Pulmonary artery endothelial cell (primary cell): ENCODE data around the gene OBP2B. TPM values are rescaled to one million over a fixed set of nuclear protein-coding genes. Genes with fewer than 3 reads are reported as not detected.
"Not testable (repeated sequence)": the region's sequence is repeated elsewhere in the genome, so short reads cannot be mapped to it uniquely, and the experiment has no call there.

ENCODE experiments used
- DNase-seq: peaks from one replicate; pipeline ENCODE4 v3.0.0-alpha.2; 2011; ENCODE audit warnings: low read depth, low spot score
- total RNA-seq: library from RNA; depleted of rRNA; stranded (reverse); fragments of >200 nt; gene quantifications from 2 replicates; pipeline ENCODE4 v1.2.3, GENCODE V29; 2014

OBP2B gene
- total RNA-seq, 1 donor from 2014 or later: not detected

DNA sequence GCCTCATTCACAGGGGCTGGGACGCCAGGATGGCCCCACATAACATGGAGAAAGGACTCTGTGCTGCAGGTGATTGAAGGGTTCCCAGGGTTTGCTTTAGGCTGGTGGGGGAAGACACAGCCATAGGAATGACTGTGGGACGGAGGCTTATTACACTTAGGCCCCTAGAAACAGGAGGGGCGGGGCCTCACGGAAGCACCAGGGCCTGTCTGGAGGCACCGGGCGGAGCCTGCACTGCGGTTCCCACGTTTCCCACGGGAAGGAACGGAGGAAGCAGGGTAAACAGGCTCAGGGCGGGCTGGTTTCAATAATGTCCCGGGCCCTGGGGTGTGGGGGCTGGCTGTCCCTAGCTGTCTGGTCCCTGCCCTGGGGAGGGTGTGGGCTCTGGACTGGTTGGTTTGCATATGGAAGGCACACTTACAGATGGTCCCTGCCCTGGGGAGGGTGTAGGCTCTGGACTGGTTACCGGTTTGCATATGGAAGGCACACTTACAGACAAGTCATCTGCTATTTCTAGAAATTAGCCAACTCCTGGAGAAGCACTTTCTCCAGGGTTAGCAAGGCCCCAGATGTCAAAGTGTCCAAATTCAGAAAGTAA is 14.2 kb upstream of the OBP2B start:
- not testable (repeated sequence) for DNase-seq

GRCh38 chr9:133221994-133222393 is 12.9 kb upstream of the OBP2B start:
- not testable (repeated sequence) for DNase-seq

DNA sequence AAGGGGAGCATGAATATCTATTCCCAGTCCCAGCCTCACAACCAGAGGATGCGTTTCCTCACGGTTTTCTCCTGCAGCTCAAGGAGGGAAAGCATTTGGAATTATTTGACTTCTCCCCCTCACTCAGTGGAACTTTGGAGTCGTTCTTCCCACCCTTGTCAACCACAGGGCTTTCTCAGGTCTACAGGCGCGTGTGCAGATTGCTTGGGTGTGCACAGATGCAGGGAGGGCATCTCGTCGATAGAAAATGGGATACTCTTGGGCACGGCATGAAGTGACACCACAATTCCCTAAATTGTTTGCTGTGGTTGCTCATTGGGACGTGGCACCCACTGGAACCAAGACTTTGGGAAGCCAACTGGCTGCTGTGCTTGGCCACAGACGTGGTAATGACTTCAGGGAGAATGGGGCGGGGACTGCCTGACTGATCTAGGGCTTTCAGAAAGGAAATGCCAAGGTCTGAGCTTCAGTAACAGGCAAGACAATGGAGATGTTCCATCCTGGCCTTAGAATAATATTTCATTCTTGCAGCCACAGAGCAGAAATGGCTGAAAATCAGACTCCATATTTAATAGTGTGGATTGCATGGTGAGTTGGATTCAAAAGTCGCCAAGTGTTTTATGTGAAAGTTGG is 12.2 kb upstream of the OBP2B start:
- DNase-seq: no peak

GRCh38 chr9:133218049-133218975 is 9.3 kb upstream of the OBP2B start:
- DNase-seq: not testable (repeated sequence)

DNA sequence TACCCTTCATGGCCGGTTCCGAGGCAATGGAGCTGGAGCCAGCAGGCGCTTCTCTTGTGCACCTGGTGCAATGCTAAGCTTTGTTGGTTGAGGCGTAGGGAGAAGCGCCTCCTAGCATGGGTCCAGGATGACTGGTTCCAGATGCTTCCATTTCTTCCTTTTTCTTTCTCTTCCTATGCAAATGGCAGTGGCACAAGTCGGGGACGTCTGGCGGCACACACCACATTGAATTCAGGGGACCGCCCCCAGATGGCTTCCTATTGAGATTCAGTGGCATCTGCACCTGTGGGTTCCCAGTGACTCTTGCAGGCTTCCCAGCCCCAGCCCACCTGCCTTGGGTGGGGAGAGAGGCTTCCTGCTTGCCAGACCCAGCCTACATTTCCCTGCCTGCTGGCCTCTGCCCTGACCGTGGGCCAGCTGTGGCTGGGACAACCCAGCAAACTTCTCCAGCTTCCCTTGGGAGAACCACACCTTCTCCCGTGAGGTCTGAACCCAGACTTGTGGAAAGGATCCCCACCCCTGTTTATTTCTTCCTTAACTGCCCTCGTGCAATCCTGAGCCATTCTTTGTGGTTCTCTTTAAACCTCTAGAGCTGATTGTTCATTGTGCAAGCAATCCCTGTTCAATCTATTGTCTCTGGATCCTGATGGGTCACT is 8.4 kb upstream of the OBP2B start:
- DNase-seq: not testable (repeated sequence)

GRCh38 chr9:133214276-133214675 is 5.2 kb upstream of the OBP2B start:
- not testable (repeated sequence) for DNase-seq

GRCh38 chr9:133210609-133211008 is 1.6 kb upstream of the OBP2B start:
- no peak for DNase-seq

DNA sequence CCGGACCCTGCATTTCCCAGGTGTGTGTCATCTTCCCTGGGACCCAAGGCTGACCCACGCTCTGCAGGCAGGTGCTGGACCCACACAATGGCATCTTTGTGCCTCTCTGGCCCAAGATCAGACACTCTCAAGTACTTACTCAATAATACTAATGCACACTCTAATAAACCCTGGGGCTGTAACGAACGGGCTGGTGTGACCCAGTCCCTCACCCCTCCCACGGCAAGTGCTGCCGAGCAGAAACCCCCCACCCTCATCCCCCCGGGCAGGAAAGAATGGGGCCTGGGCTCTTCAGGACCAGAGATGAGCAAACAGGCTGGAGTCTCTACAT is 1.1 kb upstream of the OBP2B start:
- no peak for DNase-seq

GRCh38 chr9:133209327-133210201 is 514 bp upstream of the OBP2B start:
- not testable (repeated sequence) for DNase-seq

DNA sequence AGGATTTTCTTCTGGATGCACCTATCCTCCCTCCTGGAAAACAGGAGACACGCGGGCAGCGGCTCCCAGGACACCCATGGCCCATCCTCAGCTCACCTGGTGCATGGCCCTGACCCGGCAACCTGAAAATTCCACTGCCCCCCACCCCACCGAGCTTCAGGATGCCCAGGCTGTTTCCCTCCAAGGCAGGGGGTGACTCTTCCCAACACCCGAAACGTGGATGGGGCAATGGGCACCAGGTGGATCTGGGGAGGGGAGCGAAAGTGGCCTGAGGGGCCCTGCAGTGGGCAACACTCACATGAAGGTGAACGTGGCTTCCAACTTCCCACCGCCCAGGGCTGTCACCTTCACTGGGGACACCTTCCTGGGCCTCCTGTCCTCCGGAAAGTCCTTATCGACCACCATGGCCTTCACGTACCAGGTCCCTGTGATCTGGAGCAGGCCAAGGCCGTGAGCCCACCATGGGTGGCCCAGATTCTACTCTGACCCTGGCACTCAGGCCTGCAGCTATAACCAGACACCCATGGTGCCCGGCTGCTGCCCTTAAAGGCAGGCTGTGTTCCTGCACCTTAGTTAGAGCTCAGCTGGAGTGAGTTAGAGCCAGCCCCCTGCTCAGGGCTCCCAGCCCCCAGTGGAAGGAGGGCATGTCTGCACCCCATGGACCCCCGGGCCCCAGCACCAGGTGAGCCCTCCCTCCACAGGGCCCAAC is 725 bp downstream of the OBP2B start:
- DNase-seq: not testable (repeated sequence)

DNA sequence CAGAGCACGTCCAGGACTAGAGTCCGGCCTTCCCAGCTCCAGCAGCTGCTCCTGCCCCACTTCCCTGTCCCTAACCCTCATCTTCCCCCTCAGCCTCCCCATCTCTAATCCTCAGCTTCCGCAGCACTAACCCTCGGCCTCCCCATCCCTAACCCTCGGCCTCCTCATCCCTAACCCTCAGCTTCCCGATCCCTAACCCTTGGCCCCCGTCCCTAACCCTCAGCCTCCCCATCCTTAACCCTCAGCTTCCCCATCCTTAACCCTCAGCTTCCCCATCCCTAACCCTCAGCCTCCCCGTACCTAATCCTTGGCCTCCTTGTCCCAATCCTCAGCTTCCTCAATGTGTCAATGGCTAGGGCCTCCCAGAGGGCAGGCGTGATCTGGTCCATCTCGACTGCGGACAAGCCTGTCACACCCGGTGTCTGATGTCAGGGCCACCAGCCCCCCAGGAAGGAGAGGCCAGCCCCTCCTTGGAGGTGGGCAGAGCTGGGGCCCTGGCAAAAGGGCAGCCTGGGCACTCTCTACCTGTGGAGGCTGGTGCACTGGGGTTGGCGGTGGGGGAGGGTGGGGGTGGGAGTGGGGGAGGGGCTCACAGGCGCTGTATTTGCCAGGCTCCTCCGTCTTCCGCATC is 1.4 kb downstream of the OBP2B start:
- no peak for DNase-seq

GRCh38 chr9:133207021-133207531 is 2.0 kb downstream of the OBP2B start:
- DNase-seq: no peak

DNA sequence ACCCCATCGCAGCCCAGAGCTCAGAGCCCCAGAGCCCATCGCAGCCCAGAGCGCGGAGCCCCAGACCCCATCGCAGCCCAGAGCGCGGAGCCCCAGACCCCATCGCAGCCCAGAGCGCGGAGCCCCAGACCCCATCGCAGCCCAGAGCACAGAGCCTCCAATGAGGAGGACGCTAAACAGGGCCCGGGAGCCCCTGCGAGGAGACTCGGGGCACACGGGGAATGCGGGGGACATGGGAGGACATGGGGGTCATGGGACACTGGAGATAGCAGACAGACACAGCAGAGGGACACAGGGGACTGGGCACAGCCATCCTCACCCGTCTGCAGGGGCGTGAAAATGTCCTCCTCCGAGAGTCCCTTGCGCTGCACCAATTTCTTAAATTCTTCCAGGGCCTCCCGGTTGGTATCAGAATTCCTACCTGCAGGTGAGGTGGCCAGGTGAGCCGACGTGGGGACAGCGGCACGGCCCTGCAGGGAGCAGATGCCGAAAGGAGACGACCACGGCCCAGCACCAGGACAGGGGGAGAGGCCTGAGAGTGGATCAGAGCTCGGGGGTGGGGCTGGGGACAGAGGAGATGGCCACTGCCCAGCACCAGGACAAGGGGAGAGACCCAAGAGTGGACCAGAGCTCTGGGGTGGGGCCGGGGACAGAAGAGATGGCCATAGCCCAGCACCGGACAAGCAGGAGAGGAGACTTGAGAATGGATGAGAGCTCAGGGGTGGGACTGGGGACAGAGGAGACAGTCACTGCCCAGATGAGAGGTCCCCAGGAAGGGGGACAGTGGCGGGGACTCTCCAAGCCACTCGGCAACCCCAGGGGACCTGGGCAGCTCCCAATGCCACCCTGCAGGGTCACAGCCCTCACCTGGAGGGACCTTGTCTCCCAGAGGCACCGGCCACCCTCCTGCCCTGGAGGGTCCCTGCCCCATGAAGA is 2.8 kb downstream of the OBP2B start:
- no peak for DNase-seq

DNA sequence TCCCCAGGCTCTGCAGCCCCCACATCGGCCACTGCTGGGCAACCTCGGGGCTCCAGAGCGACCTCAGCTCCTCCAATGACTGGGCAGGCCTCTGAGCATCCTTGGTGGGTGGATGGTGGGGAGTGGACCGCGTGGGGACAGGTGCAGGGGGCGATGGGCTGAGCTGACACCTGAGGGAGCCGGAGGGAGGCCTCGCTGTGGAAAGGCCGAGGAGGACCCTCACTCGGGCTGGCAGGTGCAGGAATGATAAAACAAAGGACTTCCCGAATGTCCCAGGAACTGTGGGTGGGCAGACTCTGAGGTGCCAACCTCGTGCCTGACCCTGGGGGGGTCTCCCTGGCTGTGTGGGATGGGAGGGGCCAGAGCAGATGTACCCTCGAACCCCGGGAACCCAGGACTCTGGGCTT is 3.6 kb downstream of the OBP2B start:
- not testable (repeated sequence) for DNase-seq

DNA sequence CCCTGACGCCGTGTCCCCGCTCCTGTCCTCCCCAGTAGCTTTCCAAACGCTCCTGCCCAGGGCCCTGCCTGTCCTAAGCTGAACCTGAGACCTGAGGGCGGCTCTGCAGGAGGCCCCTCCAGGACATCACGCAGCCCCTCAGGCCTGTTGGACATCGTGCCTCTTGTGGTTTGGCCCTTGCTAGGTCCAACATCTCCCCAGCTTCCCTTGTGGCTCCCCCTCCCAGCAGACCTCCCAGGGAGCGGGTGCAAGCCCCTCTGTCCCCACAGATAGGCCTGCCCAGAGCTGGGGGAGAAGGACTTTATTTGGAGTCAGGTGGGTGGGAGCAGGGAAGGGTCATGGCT is 4.1 kb downstream of the OBP2B start:
- DNase-seq: no peak

GRCh38 chr9:133204335-133204992 is 4.6 kb downstream of the OBP2B start:
- DNase-seq: no peak

GRCh38 chr9:133203506-133204075 is 5.5 kb downstream of the OBP2B start:
- no peak for DNase-seq
